Measurements from ENCODE around the gene ZNF160.
"Not testable (repeated sequence)": the region's sequence is repeated elsewhere in the genome, so short reads cannot be mapped to it uniquely, and the experiment has no call there.

The ZNF160 gene

DNA sequence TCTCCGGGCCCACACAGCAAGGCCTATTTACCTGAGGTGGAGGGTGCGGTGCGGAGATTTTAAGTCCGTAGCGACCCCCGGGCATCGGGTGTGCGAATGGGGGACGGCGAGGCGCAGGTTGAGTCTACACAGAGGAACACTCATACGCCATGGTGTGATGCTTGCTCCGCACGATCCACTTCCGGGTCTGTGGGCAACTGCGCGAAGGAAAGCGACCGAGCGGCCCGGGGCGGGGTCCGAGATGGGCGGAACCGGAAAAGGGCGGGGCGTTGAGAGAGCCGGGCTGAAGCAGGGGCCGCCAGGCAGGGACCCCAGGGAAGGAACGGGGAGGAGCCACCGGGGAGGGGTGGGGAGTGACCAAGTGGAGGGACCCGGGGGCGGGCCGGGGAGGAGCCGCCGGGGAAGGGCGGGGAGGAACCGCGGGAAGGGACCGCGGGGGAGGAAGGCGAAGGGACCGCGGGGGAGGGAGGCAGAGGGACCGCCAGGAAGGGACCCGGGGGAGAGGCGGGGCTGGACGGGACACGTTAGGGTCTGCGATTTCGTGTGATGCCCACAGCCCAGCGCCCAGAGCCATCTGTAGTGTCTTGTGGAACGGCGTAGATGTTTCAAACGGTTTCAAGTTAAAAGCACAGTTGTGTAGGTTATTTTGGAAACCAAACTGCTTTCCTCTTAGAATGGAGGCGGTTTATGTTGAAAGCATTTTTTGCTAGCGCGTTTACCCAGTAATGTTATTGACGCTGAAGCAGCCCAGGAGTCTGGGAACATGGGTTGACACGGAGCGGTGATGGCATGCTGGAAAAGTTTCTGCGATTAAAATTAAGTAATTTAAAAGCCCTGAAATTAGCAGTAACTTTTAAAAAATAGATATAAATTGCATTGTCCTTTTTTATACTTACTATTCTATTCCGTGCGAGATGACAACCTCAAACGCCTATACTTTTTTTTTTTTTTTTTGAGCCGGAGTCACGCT is at the start of gene ZNF160:
Gene ZNF160 (minus strand): TSS at position 189 of the 970 bp plus-strand sequence. CDS start 17,146 bp downstream, outside the sequence.
- in situ Hi-C loops (cut with MboI; ENCODE audit: low sequenced_read_pairs): no loop called here
- Histone ChIP-seq H3K36me3 (replicated peaks) (no peaks in the 10 kb centered on the region; the same call in 1 of the 2 replicates), H3K4me1 (no peaks in the 10 kb centered on the region), H3K4me3 (peak within 1 kb of the TSS; percentile 89), H3K9me3 (no peaks in the 10 kb centered on the region), H3K27me3 (ENCODE audit: low read depth) (no peaks in the 10 kb centered on the region)
- DNase-seq (ENCODE audit: low spot score in 2 of 2): peak; percentile 87 to 99

DNA sequence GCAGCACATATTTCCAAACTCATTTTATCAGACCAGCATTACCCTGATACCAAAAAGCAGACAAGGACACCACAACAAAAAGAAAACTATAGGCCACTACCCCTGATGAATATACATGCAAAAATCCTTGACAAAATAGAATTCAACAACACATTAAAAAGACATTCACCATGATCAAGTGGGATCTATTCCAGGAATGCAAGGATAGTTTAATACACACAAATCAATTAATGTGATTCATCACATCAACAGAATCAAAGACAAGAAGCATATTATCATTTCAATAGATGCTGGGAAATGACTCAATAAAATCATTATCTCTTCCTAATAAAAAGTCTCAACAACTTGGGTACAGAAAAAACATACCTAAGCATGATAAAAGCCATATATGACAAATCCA is 44.4 kb upstream of the ZNF160 start:
- Histone ChIP-seq H3K4me3 (no peak overlapping the region), H3K36me3 (replicated peaks) (no peaks in the 10 kb centered on the region), H3K27me3 (ENCODE audit: low read depth) (no peaks in the 10 kb centered on the region), H3K9me3 (peaks cover 8% of the 10 kb centered on the region; the same call in 1 of the 2 replicates), H3K4me1 (no peaks in the 10 kb centered on the region)
- in situ Hi-C loops (cut with MboI; ENCODE audit: low sequenced_read_pairs): no loop called here
- no peak for DNase-seq (ENCODE audit: low spot score in 2 of 2)

DNA sequence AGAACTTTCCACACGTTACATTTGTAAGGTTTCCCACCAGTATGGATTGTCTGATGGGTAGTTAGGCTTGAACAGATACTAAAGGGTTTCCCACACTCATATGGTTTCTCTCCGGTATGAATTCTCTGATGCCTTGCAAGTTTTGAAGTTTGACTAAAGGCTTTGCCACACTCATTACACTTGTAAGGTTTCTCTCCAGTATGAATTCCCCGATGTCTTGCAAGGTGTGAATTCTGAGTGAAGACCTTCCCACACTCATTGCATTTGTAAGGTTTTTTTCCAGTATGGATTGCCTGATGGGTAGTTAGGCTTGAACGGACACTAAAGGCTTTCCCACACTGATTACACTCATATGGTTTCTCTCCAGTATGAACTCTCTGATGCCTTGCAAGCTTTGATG is 37.1 kb upstream of the ZNF160 start:
- DNase-seq (ENCODE audit: low spot score in 2 of 2): no peak
- H3K4me3 ChIP-seq: no peak overlapping the region
- no peaks in the 10 kb centered on the region for H3K27me3 ChIP-seq (ENCODE audit: low read depth)
- H3K9me3 ChIP-seq: no peaks in the 10 kb centered on the region
- no peaks in the 10 kb centered on the region for H3K4me1 ChIP-seq
- no peaks in the 10 kb centered on the region for H3K36me3 ChIP-seq (replicated peaks)
- in situ Hi-C loops (cut with MboI; ENCODE audit: low sequenced_read_pairs): no loop called here

DNA sequence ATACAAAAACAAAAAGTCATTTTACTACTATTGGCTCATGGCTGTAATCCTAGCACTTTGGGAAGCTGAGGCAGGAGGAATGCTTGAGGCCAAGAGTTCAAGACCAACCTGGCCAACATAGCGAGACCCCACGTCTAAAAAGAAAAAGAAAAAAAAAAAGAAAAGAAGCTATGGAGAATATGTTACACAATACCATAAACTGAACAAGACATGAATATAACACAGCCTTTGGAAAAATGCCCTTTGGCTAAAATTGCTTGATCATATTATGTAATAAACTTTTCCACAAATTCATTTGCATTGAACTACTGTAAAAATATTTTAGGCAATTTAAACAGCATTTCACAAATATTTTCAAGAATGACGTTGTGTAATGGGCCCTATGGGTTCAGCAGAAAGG is 33.2 kb upstream of the ZNF160 start:
- Histone ChIP-seq H3K36me3 (replicated peaks) (no peaks in the 10 kb centered on the region), H3K4me3 (no peak overlapping the region), H3K4me1 (no peaks in the 10 kb centered on the region), H3K9me3 (no peaks in the 10 kb centered on the region), H3K27me3 (ENCODE audit: low read depth) (no peaks in the 10 kb centered on the region)
- no peak for DNase-seq (ENCODE audit: low spot score in 2 of 2)
- in situ Hi-C loops (cut with MboI; ENCODE audit: low sequenced_read_pairs): no loop called here

DNA sequence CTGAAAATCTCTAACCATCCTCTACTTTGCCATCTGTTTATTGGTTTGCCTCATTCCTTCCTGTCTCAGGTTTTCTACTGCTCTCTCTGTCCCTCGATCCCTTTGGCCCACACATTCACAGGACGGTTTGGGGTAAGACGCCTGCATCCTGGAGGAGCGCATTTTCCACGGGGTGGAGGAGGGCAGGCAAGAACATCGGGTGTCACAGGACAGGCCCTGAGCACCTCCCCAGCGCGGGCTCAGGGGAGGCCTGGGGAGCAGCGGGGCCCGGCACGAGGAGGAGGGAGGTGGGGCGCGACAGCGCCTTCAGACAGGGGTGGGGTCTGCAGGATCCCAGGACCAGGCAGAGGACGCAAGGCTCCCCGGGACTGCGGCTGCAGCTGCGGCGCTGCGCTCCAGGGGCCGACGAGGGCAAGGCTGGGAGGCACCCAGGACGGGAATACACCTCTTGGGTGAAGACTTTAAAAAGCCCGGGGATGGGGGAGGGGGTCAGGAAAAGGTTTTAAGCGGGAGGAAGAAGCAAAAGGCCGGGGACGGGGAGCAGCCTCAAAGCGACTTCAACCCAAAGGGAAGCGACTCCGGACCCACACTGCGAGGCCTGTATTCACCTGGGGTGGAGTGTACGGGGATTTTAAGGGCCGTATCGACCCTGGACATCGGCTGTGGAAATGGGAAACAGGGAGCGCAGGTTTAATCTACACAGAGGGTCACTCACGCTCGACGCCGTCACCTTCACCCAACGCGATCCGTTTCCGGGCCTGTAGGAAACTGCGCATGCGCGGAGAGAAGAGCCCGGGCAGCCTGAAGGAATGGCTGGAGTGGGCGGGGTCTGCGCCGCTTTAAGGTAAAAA is 29.1 kb upstream of the ZNF160 start, which contains the start of gene ZNF415:
Gene ZNF415 (minus strand): TSS at position 770 of the 851 bp plus-strand sequence. CDS start 10,234 bp downstream, outside the sequence.
- Histone ChIP-seq H3K4me1 (no peaks in the 10 kb centered on the region), H3K4me3 (no peak within 1 kb of the TSS), H3K27me3 (ENCODE audit: low read depth) (no peaks in the 10 kb centered on the region), H3K9me3 (no peaks in the 10 kb centered on the region), H3K36me3 (replicated peaks) (no peaks in the 10 kb centered on the region)
- in situ Hi-C loops (cut with MboI; ENCODE audit: low sequenced_read_pairs): no loop called here
- no peak for DNase-seq (ENCODE audit: low spot score in 2 of 2)

DNA sequence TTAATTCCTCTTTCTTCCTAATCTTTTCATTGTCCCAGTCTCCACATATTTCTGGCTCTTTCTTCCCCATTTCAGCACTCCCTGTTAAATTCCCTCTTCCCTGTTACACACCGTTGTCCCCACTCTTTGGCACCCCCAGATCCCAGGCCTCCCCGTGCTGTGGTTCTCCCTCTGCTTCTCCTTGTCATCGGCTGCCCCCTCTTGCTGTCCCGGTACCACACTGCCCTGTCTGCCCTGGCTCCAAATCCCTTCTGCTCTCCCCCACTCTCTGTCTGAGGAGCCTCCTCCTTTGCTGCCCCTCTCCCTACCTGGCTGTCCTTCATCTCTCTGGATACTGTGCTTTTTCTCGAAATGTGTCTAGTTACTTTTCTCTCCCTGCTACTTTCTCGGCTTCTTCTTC is 28.5 kb upstream of the ZNF160 start:
- no peaks in the 10 kb centered on the region for H3K9me3 ChIP-seq
- no peaks in the 10 kb centered on the region for H3K4me1 ChIP-seq
- H3K36me3 ChIP-seq (replicated peaks): no peaks in the 10 kb centered on the region
- H3K4me3 ChIP-seq: no peak overlapping the region
- DNase-seq (ENCODE audit: low spot score in 2 of 2): no peak
- in situ Hi-C loops (cut with MboI; ENCODE audit: low sequenced_read_pairs): no loop called here
- no peaks in the 10 kb centered on the region for H3K27me3 ChIP-seq (ENCODE audit: low read depth)

DNA sequence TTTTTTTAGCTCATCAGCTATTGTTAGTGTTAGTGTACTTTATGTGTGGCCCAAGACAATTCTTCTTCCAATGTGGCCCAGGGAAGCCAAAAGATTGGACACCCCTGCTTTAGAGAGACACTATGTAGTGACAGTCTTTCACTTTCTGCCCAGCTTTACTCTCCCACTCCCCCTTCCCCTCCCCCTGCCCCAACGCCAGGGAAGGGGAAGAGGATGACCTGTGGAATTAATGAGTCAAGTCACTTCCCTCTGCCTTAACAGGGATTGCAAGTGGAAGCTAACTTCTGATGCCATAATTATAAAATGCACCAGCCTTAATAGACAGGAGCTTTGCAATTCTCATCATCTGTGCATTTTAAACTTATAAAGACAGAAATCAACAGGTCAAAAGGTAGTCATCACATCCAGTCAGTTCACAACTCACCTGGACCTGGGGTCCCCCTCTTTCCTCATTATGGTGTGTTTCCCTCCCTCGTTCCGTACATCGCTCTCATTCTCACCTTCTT is 27.9 kb upstream of the ZNF160 start:
- Histone ChIP-seq H3K27me3 (ENCODE audit: low read depth) (no peaks in the 10 kb centered on the region), H3K4me1 (no peaks in the 10 kb centered on the region), H3K9me3 (no peaks in the 10 kb centered on the region), H3K4me3 (no peak overlapping the region), H3K36me3 (replicated peaks) (no peaks in the 10 kb centered on the region)
- in situ Hi-C loops (cut with MboI; ENCODE audit: low sequenced_read_pairs): no loop called here
- DNase-seq (ENCODE audit: low spot score in 2 of 2): no peak

DNA sequence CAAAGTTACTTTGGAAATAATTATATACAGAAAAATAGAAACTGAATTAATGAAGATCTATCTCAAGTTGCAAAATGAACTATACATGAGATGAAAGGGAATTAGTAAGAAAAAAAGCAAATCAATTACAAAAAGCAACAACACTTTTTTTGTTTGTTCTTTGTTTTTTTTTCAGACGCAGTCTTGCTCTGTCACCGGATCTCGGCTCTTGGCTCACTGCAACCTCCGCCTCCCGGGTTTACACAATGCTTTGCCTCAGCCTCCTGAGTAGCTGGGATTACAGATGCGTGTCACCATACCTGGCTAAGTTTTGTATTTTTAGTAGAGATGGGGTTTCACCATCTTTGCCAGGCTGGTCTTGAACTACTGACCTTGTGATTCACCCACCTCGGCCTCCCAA is 27.3 kb upstream of the ZNF160 start:
- H3K27me3 ChIP-seq (ENCODE audit: low read depth): no peaks in the 10 kb centered on the region
- DNase-seq (ENCODE audit: low spot score in 2 of 2): no peak
- H3K4me1 ChIP-seq: no peaks in the 10 kb centered on the region
- in situ Hi-C loops (cut with MboI; ENCODE audit: low sequenced_read_pairs): no loop called here
- no peaks in the 10 kb centered on the region for H3K9me3 ChIP-seq
- H3K36me3 ChIP-seq (replicated peaks): no peaks in the 10 kb centered on the region
- H3K4me3 ChIP-seq: no peak overlapping the region

DNA sequence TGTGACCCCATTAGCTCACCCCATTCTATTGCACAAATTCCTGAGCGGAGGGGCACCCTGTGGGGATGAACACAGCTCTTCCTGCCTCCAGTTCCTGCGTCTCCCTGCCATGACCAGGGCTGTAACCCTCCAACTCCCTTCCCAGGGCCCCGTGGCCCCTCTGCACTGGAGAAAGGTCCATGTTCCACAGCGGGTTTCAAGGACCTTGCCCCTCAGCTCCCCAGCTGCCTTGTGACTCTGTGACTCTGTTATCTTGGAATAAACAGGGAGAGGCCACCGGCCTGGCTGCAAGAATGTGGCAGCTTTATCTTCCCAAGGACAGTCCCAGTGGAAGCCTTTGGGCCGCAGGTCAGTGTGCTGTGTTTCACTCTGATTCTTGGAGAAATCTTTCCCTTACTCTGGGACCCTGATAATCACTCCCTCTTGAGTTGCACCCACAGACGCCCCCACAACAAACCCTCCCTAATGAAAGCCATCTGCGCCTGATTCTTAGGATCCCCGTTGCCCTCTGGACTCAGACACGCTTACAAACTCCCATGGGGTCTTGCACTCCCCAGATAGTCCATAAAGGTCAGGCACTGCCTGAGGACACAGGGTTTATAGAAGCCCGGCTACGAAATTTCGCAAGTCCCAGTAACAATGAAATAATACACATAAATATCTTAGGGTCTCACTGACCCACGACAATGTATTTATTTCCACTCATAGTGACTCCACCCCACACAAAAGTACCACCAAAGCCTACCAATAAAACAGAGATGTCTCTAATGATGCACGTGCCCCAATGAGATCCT is 23.7 kb upstream of the ZNF160 start:
- H3K36me3 ChIP-seq (replicated peaks); H3K4me3 ChIP-seq; DNase-seq (ENCODE audit: low spot score in 2 of 2); H3K27me3 ChIP-seq (ENCODE audit: low read depth); H3K4me1 ChIP-seq; in situ Hi-C loops (cut with MboI; ENCODE audit: low sequenced_read_pairs); H3K9me3 ChIP-seq: not testable (repeated sequence)

DNA sequence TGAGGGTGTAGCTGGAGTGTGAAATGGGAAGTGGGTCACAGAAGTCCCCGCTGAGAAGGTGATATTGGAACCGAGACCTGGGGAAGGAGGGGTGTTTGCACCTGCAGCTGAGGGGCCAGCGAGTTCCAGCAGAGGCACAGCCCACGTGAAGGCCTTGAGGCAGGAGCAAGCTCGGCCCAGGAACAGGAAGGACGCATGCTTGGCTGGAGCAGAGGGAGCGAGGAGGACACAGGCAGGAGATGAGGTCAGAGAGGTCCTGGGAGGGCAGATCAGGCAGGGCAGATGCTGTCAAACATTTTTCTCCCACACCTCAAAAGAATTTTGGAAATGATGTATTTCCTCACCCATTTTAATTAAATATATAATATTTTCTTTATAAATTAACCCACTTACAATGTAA is 20.2 kb upstream of the ZNF160 start:
- Histone ChIP-seq H3K4me1 (no peaks in the 10 kb centered on the region), H3K4me3 (no peak overlapping the region), H3K27me3 (ENCODE audit: low read depth) (no peaks in the 10 kb centered on the region), H3K9me3 (no peaks in the 10 kb centered on the region), H3K36me3 (replicated peaks) (no peaks in the 10 kb centered on the region)
- in situ Hi-C loops (cut with MboI; ENCODE audit: low sequenced_read_pairs): no loop called here
- DNase-seq (ENCODE audit: low spot score in 2 of 2): no peak

DNA sequence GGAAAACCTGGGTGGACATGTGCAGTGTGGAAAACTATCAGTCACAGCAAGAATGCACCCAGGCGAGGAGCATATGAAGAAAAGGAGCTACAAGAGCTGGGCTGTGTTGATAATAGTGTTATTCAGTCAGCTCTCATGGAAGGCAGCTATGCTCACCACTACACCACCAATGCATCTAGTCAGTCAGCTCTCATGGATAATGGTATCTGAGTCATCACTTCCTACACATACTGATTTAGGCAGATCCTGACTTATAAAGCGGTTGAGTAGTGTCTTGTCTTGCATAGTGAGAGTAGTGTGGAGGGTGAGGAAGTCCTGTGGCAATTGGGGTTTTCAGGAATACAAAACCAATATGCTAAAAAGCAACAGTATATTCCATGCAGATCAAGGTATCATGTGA is 9.1 kb upstream of the ZNF160 start:
- Histone ChIP-seq H3K36me3 (replicated peaks) (no peaks in the 10 kb centered on the region), H3K4me1 (no peaks in the 10 kb centered on the region), H3K4me3 (no peak overlapping the region), H3K27me3 (ENCODE audit: low read depth) (no peaks in the 10 kb centered on the region), H3K9me3 (no peaks in the 10 kb centered on the region; the same call in 1 of the 2 replicates)
- no peak for DNase-seq (ENCODE audit: low spot score in 2 of 2)
- in situ Hi-C loops (cut with MboI; ENCODE audit: low sequenced_read_pairs): no loop called here

DNA sequence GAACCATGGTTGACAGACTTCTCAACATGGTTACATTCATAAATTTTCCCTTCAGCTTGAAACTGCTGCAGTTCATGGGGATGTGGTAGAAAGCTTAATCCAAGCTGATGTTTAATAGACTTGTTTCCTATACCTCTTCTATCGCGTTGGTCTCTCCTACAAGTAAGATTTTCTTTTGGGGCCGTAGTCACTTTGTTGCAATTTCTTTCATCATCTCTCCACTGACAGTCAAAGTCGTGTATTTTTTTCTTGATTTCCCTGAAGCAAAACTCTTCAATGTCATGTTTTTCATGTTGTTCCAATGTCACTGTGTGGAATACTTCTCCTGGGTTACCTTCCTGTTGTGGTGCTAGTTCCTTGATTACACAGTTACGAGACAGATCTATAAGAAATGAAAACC is 6.3 kb upstream of the ZNF160 start:
- in situ Hi-C loops (cut with MboI; ENCODE audit: low sequenced_read_pairs): no loop called here
- no peaks in the 10 kb centered on the region for H3K36me3 ChIP-seq (replicated peaks)
- no peaks in the 10 kb centered on the region for H3K27me3 ChIP-seq (ENCODE audit: low read depth)
- no peak for DNase-seq (ENCODE audit: low spot score in 2 of 2)
- no peak overlapping the region for H3K4me3 ChIP-seq
- H3K9me3 ChIP-seq: no peaks in the 10 kb centered on the region; the same call in 1 of the 2 replicates
- no peaks in the 10 kb centered on the region for H3K4me1 ChIP-seq

DNA sequence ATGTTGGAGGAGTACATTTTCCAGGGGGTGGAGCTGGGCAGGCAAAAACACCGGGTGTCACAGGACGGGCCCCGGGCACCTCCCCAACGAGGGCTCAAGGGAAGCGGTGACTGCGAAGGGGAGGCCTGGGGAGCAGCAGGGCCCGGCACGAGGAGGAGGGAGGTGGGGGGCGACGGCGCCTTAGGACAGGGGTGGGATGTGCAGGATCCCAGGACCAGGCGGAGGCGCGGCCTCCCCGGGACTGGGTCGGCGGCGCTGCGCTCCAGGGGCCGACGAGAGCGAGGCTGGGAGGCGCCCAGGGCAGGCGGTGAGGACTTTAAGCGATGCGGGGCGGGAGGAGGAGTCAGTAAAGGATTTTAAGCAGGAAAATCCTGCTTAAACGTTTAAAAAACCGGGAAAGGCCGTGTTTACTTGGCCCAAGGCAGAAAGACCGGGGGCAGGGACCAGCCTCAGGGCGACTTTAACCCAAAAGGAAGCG is 427 bp downstream of the ZNF160 start:
- in situ Hi-C loops (cut with MboI; ENCODE audit: low sequenced_read_pairs): no loop called here
- DNase-seq (ENCODE audit: low spot score in 2 of 2): peak in 1 of 2 experiments; percentile 37
- no peaks in the 10 kb centered on the region for H3K27me3 ChIP-seq (ENCODE audit: low read depth)
- no peaks in the 10 kb centered on the region for H3K4me1 ChIP-seq
- H3K4me3 ChIP-seq: peak overlapping the region; percentile 89
- no peaks in the 10 kb centered on the region for H3K9me3 ChIP-seq
- no peaks in the 10 kb centered on the region; the same call in 1 of the 2 replicates for H3K36me3 ChIP-seq (replicated peaks)
